Endometrial microvascular endothelial cells (primary cell): ENCODE measurements around the gene DDOST. TPM values are rescaled to one million over a fixed set of nuclear protein-coding genes. Genes with fewer than 3 reads are reported as not detected.

ENCODE experiments used
- in situ Hi-C: cut with HindIII; loops from 2 replicates; pipeline ENCODE4 v1.10.0; 2017; ENCODE audit warnings: low sequenced_read_pairs, low pct_unique_long_range_greater_than_20kb; ENCODE audit errors: inconsistent ontology term
- total RNA-seq: library from RNA; depleted of rRNA; stranded (reverse); fragments of >200 nt; gene quantifications from one replicate; pipeline ENCODE4 v1.2.3, GENCODE V29; 2015; ENCODE audit errors: inconsistent ontology term

Gene DDOST
- total RNA-seq, 1 donor from 2014 or later, result 429 TPM

DNA sequence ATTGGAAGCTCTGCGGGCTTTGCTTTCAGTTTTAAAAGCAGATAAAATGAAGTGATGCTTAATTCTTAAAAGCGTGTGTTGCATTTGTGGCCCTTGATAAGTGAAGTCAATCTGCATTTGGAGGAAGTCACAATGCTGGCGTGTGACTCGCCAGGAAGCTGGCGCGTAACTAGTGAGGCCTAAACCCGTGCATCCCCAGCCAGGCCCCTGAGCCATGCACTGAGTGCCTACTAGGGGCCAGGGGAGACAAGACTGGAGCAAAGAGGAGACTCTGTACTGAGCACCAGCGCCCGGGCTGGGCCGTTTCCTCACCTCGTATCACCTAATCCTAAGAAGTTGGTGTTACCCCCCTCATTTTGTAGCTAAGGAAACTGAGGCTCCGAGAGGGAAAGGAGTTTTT lies 4.6 kb upstream of the DDOST start:
- in situ Hi-C loops, result no loop called here

DNA sequence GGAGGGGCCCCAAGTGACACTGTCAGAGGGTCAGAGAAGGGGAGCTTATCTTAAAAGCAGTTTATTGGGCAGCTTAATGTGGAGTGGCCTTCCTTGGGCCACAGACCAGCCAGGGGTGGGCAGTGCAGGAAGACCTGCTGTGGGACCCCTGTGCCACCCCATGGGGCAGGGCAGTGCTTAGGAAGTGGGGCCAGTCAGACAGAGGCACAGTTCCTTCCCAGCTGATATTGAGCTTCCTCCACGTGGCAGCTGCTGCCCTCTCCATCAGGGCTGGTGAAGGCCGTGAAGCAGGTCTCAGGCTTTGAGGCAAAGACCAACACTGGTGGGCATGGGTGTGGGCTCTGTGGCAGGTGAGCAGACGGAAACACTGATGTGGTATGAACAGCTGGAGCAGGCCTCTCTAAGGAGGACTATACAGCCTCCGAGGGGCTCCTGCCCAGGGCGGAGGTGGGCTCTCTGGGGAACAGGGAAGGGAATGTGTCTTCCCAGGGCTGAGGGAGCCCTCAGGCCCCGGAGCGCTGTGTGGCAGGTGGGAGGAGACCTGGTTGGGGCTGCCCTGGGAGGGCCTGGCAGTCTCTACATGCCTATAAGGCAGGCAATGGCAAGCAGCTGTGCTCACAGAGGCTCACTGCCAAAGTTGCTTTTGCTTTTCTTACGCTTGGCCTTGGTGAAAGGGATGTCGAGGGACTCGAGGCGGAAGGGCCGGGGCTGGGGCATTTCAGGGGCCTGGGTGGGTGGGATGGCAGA lies 3.0 kb upstream of the DDOST start:
- in situ Hi-C loops, result no loop called here

- in situ Hi-C loops, result no loop called here
These were observed 2.2 kb upstream of the DDOST start for GRCh38 chr1:20663365-20663764.

- in situ Hi-C loops, result no loop called here
These were observed 924 bp upstream of the DDOST start for GRCh38 chr1:20662110-20662475.

- in situ Hi-C loops, result no loop called here
These were observed 342 bp downstream of the DDOST start for GRCh38 chr1:20660847-20661206.

DNA sequence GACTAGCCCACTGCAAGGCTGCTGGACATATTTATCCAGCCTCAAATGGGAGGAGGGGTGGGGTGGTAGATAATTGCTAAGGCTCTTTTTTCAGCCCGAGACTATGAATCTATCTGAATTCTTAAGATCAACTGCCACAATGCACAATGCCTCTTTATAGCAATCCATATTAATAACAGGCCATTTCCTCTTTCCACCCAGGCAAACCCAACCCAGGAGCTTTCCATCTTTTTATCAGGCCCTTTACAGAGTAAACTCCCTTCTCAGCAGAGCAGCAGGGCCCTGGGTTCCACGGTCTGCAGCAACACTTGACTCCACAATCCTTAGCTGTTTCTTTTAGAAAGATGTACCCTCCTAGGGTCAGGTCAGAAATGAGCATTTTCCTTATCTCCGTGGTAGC lies 806 bp downstream of the DDOST start:
- in situ Hi-C loops, result no loop called here

DNA sequence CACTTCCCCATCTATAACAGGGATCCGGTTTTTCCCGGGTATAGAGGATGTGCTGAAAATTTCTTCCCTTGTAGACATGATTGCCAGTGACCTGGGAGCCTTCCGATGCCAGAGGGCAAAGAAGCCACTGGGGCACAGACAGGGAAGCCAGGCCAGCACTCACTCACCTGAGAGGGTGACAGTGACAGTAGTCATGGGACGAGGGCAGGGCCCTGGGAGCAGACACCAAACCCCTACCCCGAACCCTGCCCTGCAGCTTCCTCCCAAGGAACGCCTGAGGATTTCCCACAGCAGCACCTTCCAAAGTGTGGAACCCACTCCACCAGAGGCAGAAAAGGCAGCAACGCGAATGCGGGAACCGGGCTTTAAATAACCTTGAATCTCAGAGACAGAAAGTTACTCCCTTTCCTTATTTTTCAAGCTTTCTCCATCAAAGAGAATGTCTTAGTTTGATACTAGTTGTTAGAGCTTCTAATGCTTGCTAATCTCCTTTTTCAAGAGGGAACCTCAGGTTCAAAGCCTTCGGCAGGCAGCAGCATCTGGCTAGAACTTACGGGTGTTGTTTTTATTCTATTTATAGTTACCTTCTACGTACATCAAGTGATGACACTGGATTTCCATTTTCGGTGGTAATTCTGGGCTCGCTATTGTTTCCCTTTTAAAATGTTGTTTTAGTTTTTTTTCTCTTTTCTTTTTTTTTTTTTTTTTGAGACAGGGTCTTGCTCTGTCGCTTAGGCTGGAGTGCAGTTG lies 2.8 kb downstream of the DDOST start:
- in situ Hi-C loops, result no loop called here

DNA sequence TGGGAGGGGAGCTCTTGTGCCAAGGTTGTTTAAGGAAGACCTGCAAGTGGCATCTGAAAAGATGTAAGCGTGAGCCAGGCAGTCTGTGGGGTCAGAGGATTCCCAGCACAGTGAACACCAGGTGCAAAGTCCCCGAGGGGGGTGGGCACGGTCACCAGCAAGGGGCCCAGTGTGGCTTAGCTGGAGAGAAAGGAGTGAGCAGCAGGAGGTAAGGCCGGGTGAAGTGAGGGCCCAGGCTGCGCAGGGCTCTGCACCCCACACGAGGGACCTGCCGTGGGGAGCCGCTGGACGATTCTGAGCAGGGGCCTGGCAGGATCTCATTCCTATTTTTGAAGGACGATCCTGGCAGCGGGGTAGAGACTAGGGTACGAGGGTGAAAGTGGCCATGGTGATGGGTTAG lies 4.1 kb downstream of the DDOST start:
- in situ Hi-C loops, result no loop called here

DNA sequence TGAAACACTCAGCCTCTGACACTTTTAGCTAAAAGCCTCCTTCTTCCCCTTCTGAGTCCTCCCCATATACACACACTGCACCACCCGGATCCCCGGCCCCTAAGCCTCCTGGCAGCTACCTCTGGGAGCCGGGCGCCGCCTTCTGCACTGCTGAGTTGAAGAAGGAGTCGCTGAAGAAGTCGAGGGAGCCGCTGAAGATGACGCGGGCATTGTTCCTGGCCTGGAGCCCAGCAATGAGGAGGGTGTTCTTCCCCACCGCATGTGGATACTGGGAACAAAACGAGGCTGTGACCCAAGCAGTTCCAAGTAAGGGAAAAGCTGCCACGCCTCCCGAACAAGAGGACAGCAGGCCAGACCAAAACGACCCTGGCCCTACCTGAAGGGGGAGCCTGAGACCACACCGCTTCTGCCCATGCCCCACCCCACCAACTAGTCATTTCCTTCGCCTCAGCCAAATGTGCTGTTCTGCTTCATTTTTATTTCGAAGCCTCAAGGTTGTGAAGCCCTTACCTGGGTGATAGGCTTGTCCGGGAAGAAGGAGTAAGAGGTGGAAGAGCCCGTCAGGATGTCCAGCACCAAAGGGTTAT lies 7.0 kb downstream of the DDOST start:
- in situ Hi-C loops, result no loop called here

DNA sequence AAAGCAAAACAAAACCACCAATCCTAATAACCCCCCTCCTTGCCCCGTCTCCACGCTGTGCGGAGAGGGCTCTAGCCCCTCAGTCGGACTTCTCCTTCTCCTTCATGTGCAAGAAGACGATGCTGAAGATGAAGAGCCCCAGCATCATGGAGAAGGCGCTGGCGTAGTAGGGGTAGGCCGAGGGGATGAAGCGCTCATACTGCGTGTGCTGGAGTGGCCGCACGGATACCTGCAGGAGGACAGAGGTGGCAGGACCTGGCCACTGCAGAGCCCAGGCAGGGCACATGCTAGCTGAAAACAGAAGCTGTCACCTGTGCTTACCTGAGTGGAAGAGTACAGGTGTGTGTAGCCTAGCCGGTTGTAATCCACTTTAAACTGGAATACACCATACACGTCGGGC lies 8.9 kb downstream of the DDOST start:
- in situ Hi-C loops, result no loop called here

GRCh38 chr1:20648946-20649345 lies 12.2 kb downstream of the DDOST start:
- in situ Hi-C loops, result no loop called here

DNA sequence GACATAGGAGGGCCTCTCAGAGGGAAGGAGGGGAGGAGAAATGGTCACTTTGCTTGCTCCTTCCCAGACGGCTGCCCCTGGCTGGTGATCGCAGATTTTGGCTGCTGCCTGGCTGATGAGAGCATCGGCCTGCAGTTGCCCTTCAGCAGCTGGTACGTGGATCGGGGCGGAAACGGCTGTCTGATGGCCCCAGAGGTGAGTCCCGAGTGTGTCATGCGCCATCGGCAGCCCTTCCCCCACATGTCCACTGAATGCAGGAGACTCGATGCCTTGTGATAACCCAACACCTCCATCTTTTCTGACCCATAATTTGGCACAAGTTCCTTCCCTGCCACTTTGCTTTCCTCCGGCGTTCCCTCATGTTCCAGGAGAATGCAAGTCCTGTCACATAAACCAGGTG lies 12.7 kb downstream of the DDOST start:
- in situ Hi-C loops, result no loop called here

- in situ Hi-C loops, result no loop called here
These were observed 15.8 kb downstream of the DDOST start for GRCh38 chr1:20645414-20645813.

DNA sequence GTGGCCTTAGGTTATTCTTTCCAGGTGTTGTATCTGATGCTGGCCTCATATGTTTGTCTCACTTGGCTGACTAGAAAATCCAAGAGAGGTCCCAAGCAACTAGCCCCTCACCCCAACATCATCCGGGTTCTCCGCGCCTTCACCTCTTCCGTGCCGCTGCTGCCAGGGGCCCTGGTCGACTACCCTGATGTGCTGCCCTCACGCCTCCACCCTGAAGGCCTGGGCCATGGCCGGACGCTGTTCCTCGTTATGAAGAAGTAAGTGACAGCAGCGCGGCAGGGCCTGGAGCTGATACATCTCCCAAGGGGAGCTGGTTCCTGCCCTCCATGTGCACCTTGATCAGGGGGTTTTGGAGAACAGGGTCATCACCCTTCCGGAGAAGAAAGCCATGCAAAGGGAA lies 16.8 kb downstream of the DDOST start:
- in situ Hi-C loops, result no loop called here

GRCh38 chr1:20643080-20643479 lies 18.1 kb downstream of the DDOST start:
- in situ Hi-C loops, result no loop called here

DNA sequence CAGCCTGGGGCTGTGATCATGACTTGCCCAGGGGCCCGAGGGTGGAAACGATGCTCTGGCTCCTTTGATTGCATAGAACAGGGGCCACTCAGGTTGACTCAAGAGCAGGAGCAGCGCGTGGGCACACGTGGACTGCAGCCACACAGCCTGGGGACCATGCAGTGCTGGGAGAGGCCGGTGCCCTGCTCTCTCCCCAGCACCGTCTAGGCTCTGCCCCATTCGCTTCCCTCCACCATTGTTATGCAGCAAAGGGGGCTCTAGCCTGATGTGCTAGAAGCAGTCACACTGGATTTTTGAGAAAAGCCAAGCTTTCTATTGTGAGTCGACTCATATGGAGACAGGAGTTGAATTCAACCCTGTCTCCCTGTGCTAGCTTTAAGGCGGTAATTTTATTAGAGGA lies 19.2 kb downstream of the DDOST start:
- in situ Hi-C loops, result no loop called here

DNA sequence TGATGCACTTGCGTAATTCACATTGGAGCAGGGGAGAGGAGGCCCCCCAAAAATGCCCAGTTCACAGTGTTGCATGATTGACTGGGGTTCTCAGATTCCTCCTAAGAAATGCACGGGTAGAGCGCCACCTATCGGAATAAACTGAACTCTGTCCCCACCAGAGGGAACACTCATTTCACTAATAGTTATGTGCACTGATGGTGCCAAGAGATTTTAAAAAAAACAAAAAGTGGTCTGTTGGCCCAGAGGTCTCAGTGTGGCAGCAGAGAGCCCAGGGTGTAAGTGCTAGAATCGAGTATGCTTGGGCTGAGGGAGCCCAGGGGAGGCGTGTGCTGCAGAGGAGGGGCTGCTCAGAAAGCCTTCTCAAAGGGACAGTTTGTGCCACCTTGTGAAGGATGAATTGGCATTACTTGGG lies 21.0 kb downstream of the DDOST start:
- in situ Hi-C loops, result no loop called here

- in situ Hi-C loops, result no loop called here
These were observed 24.3 kb downstream of the DDOST start for GRCh38 chr1:20636785-20637347.

- in situ Hi-C loops, result no loop called here
These were observed 26.5 kb downstream of the DDOST start for GRCh38 chr1:20634594-20635084.

DNA sequence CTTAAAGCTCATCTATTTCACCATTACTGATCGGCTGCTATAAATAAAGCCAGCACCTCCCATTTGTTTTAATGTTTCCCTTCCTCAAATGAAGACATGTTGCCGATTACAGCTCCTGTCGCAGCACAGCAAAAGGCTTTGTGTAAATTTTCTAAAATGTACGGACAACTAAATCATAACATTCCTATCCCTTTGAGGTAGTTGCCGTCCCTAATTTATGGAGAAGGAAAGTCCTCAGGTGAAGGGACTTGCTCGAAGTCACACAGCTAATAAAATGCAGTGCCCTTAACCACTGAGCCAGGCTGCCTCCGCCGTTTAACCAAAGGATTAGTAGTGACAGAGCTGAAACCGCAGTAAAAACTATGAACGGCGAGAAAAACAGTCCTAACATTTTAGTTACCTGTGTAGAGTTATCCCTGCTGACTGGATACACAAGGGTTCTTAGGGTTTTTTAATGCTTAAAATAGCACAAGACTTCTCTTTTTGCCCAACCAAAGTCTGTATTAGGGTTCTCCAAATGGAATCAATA lies 27.0 kb downstream of the DDOST start:
- in situ Hi-C loops, result no loop called here
